RKO (cell line): Measurements from ENCODE around the gene PUM1.
A peak's percentile ranks its signal among the peaks of the same experiment; 100 is the strongest.
"Not testable (repeated sequence)": the region's sequence is repeated elsewhere in the genome, so short reads cannot be mapped to it uniquely, and the experiment has no call there.

Experiments used
- DNase-seq: peaks from one replicate; pipeline ENCODE4 v3.0.0-alpha.2; 2016; ENCODE audit warnings: low spot score

The PUM1 gene

GRCh38 chr1:30964706-30965105 lies 100.8 kb downstream of the PUM1 start:
- no peak for DNase-seq

GRCh38 chr1:30962609-30963508 lies 102.7 kb downstream of the PUM1 start:
- DNase-seq: no peak

GRCh38 chr1:30957560-30958222 lies 107.8 kb downstream of the PUM1 start:
- no peak for DNase-seq

- DNase-seq: no peak
Observed at GRCh38 chr1:30955448-30956015, 110.0 kb downstream of the PUM1 start.

- no peak for DNase-seq
Observed at GRCh38 chr1:30953685-30954084, 111.8 kb downstream of the PUM1 start.

- no peak for DNase-seq
Observed at GRCh38 chr1:30952098-30952497, 113.4 kb downstream of the PUM1 start.

- DNase-seq: no peak
Observed at GRCh38 chr1:30950700-30951099, 114.8 kb downstream of the PUM1 start.

- no peak for DNase-seq
Observed at GRCh38 chr1:30950053-30950452, 115.5 kb downstream of the PUM1 start.

GRCh38 chr1:30949487-30949838 lies 116.1 kb downstream of the PUM1 start:
- not testable (repeated sequence) for DNase-seq

- not testable (repeated sequence) for DNase-seq
Observed at GRCh38 chr1:30948813-30949486, 116.6 kb downstream of the PUM1 start.

- DNase-seq: no peak
Observed at GRCh38 chr1:30948278-30948677, 117.2 kb downstream of the PUM1 start.

- no peak for DNase-seq
Observed at GRCh38 chr1:30947212-30947611, 118.3 kb downstream of the PUM1 start.

- DNase-seq: peak; percentile 40
Observed at GRCh38 chr1:30942326-30942963, 123.1 kb downstream of the PUM1 start.

- DNase-seq: no peak
Observed at GRCh38 chr1:30940541-30940940, 125.0 kb downstream of the PUM1 start.

GRCh38 chr1:30936541-30937171 lies 128.9 kb downstream of the PUM1 start:
- DNase-seq: no peak

- not testable (repeated sequence) for DNase-seq
Observed at GRCh38 chr1:30935758-30936157, 129.8 kb downstream of the PUM1 start.

GRCh38 chr1:30934613-30935012 lies 130.9 kb downstream of the PUM1 start:
- DNase-seq: no peak

- no peak for DNase-seq
Observed at GRCh38 chr1:30933874-30934252, 131.7 kb downstream of the PUM1 start.

GRCh38 chr1:30930631-30931173 lies 134.8 kb downstream of the PUM1 start:
- no peak for DNase-seq

GRCh38 chr1:30929944-30930525 lies 135.5 kb downstream of the PUM1 start:
- no peak for DNase-seq
